ENCODE data around the gene POLDIP3. TPM values are rescaled to one million over a fixed set of nuclear protein-coding genes. Genes with fewer than 3 reads are reported as not detected.

POLDIP3 gene
- total and polyA plus RNA-seq, 3 experiments from 2014 or later = 78.0 to 82.8 (median 80.0) TPM

DNA sequence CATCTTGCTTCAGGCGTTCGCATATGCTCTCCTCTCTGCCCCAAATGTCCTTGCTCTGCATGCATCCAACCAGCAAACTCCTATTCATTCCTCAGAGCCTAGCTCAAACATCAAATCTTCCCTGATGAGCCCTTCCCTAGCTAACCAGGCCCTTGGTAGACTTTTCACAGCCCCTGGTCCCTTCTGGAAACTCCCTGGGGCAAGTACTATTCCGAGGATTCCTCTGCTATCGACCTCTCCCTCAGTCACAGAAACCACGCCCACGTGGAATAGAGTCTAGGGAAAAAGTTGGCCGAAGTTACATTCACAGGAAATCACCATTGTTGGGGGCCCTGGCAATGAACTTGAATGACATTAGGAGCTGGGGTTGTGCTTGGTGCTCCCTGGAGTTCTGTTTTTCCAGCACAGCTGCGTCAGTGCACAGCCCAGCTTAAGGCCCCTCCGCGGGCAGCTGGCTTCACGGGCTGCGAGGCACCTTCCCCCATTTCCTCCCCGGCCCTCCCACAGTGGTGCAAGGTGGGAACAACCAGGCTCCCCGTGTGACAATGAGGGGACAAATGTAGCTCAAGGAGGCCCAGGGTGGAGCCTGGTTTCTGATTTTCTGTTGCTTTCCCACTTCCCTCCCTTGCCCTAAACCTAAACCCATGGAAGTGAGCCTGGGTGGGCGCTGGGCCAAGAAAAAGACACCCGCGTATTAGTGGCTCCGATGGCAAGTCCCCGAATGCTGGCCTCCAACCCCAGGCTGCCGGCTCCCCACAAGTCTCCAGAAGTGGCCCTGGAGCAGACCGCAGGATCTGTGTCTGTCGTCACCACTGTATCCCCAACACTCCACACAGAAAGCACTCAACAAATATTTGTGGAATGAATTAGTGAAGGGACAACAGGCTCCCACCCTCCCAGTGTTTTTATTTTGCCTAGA, 30.0 kb upstream of the POLDIP3 start:
- ChIA-PET POLR2A (no interaction called here), CTCF (interaction anchor here (1.3 kb wide), 2 partner anchors 10 to 22 kb away, joined by 3 to 5 read pairs; no protein-coding TSS in a partner anchor)
- Histone ChIP-seq H3K36me3 (ENCODE audit: insufficient read depth, low read length) (no peaks in the 10 kb centered on the region), H3K27me3 (ENCODE audit: insufficient read depth, low read length, poor library complexity, severe bottlenecking) (no peaks in the 10 kb centered on the region), H3K4me3 (ENCODE audit: low read length) (no peak overlapping the region), H3K4me1 (ENCODE audit: insufficient read depth, low read length) (peaks cover 37% of the 10 kb centered on the region), H3K27ac (ENCODE audit: low read depth, low read length) (no peak overlapping the region), H3K9me3 (ENCODE audit: low read length) (no peaks in the 10 kb centered on the region)
- Mint-ChIP-seq H3K27ac (peak overlapping the region in 5 of 8 donors; percentile 39 to 86 (median 52)), H3K36me3 (peaks cover 0 to 9% (median 0%) of the 10 kb centered on the region in 3 donors), H3K27me3 (peaks cover 0 to 2% of the 10 kb centered on the region in 2 donors), H3K4me3 (peak overlapping the region in 1 of 7 donors; percentile 75), H3K9me3 (peaks cover 0 to 2% (median 0%) of the 10 kb centered on the region in 5 donors), H3K4me1 (peaks cover 18 to 64% (median 28%) of the 10 kb centered on the region in 3 donors)
- no peak for DNase-seq

DNA sequence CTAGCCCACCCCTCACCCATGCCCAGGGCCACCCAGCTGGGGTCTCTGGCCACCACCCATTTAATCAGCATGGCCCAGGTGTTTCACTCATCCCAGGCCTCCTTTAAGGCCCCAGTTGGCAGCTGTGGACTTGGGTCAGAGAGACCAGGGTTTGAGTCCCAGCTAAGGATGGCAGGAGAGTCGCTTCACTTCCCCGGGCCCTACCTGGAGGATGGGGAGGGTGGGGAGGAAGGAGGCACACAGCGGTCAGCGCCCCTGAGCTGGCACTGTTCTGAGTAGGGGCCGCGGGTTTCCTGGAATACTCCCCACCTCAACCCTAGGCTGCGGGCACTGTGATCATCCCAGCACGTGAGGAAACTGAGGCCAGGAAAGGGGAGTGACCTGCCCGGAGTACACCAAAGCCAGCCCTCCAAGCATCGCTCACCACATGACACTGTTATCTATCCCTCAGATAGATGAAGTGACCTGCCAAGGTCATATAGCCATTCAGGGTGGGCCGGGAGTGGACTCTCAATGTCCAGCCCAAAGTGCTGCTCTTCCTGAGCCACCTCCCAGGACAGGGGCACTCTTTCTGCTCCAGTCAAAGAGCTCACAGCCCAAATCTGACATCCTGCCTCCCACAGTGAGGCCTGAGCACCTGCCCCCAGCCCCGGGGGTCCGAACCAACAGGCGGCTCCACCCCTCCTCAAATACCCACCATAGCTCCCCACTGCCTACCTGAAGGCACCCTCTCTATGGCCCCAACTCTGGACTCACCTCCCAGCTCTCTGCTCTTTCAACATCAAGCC, 29.1 kb upstream of the POLDIP3 start:
- H3K27me3 Mint-ChIP-seq = peaks cover 0 to 2% of the 10 kb centered on the region in 2 donors
- Histone ChIP-seq H3K4me1 (ENCODE audit: insufficient read depth, low read length) (peaks cover 37% of the 10 kb centered on the region), H3K9me3 (ENCODE audit: low read length) (no peaks in the 10 kb centered on the region), H3K27me3 (ENCODE audit: insufficient read depth, low read length, poor library complexity, severe bottlenecking) (no peaks in the 10 kb centered on the region), H3K27ac (ENCODE audit: low read depth, low read length) (no peak overlapping the region), H3K36me3 (ENCODE audit: insufficient read depth, low read length) (no peaks in the 10 kb centered on the region), H3K4me3 (ENCODE audit: low read length) (no peak overlapping the region)
- peaks cover 0 to 7% (median 0%) of the 10 kb centered on the region in 3 donors for H3K36me3 Mint-ChIP-seq
- POLR2A ChIA-PET = no interaction called here
- H3K9me3 Mint-ChIP-seq = peaks cover 0 to 2% (median 0%) of the 10 kb centered on the region in 5 donors
- H3K4me3 Mint-ChIP-seq = peak overlapping the region in 1 of 7 donors; percentile 30
- CTCF ChIA-PET = interaction anchor here (1.0 to 1.6 kb wide), 4 partner anchors 9 to 22 kb away, joined by 3 to 5 read pairs (median 3); no protein-coding TSS in a partner anchor
- H3K27ac Mint-ChIP-seq = peak overlapping the region in 4 of 8 donors; percentile 15 to 83 (median 51)
- no peak for DNase-seq
- H3K4me1 Mint-ChIP-seq = peaks cover 17 to 64% (median 28%) of the 10 kb centered on the region in 3 donors

- Mint-ChIP-seq H3K27me3 (no peaks in the 10 kb centered on the region), H3K4me1 (peaks cover 10 to 56% (median 21%) of the 10 kb centered on the region in 3 donors), H3K27ac (peak overlapping the region in 3 of 8 donors; percentile 4 to 84 (median 39)), H3K9me3 (no peaks in the 10 kb centered on the region), H3K4me3 (no peak overlapping the region), H3K36me3 (peaks cover 0 to 5% (median 0%) of the 10 kb centered on the region in 3 donors)
- H3K4me1 ChIP-seq (ENCODE audit: insufficient read depth, low read length) = peaks cover 31% of the 10 kb centered on the region
- no peaks in the 10 kb centered on the region for H3K27me3 ChIP-seq (ENCODE audit: insufficient read depth, low read length, poor library complexity, severe bottlenecking)
- no peak for DNase-seq
- H3K9me3 ChIP-seq (ENCODE audit: low read length) = no peaks in the 10 kb centered on the region
- CTCF ChIA-PET = interaction anchor here (1.0 to 1.6 kb wide), 3 partner anchors 16 to 19 kb away, joined by 3 read pairs; no protein-coding TSS in a partner anchor
- H3K36me3 ChIP-seq (ENCODE audit: insufficient read depth, low read length) = no peaks in the 10 kb centered on the region
- POLR2A ChIA-PET = interaction anchor here (0.5 kb wide), 1 partner anchor 543 kb away, joined by 6 read pairs; no protein-coding TSS in a partner anchor
- peak overlapping the region; percentile 24 for H3K27ac ChIP-seq (ENCODE audit: low read depth, low read length)
- H3K4me3 ChIP-seq (ENCODE audit: low read length) = no peak overlapping the region
Observed at GRCh38 chr22:42642806-42643633, 28.3 kb upstream of the POLDIP3 start.

DNA sequence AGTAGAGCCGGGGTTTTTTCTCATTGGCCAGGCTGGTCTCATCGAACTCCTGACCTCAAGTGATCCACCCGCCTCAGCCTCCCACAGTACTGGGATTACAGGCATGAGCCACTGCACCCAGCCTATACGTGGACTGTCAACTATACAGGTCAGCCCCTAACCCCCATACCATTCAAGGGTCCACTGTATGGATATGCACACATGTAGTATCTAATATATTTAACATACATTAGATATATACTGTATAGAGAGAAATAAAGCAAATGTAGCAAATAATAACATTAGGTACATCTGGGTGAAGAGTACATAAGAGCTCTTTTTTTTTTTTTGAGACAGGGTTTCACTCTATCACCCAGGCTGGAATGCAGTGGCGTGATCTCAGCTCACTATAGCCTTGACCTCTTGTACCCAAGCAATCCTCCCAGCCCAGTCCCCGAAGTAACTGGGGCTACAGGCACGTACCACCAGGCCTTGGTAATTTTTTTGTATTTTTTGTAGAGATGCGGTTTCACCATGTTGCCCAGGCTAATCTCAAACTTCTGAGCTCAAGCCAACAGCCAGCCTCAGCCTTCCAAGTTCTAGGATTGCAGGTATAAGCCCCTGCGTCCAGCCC, 27.2 kb upstream of the POLDIP3 start:
- no peaks in the 10 kb centered on the region for H3K9me3 ChIP-seq (ENCODE audit: low read length)
- H3K27me3 ChIP-seq (ENCODE audit: insufficient read depth, low read length, poor library complexity, severe bottlenecking) = no peaks in the 10 kb centered on the region
- H3K9me3 Mint-ChIP-seq = no peaks in the 10 kb centered on the region
- CTCF ChIA-PET = interaction anchor here (1.4 kb wide), 1 partner anchor 18 kb away, joined by 3 read pairs; no protein-coding TSS in a partner anchor
- H3K36me3 Mint-ChIP-seq = peaks cover 0 to 11% (median 3%) of the 10 kb centered on the region in 3 donors
- no peak overlapping the region for H3K4me3 Mint-ChIP-seq
- H3K4me3 ChIP-seq (ENCODE audit: low read length) = no peak overlapping the region
- H3K36me3 ChIP-seq (ENCODE audit: insufficient read depth, low read length) = no peaks in the 10 kb centered on the region
- no peak for DNase-seq
- no peaks in the 10 kb centered on the region for H3K27me3 Mint-ChIP-seq
- peaks cover 25% of the 10 kb centered on the region for H3K4me1 ChIP-seq (ENCODE audit: insufficient read depth, low read length)
- H3K27ac ChIP-seq (ENCODE audit: low read depth, low read length) = no peak overlapping the region
- peak overlapping the region in 1 of 8 donors; percentile 38 for H3K27ac Mint-ChIP-seq
- H3K4me1 Mint-ChIP-seq = peaks cover 5 to 52% (median 14%) of the 10 kb centered on the region in 3 donors
- POLR2A ChIA-PET = no interaction called here

DNA sequence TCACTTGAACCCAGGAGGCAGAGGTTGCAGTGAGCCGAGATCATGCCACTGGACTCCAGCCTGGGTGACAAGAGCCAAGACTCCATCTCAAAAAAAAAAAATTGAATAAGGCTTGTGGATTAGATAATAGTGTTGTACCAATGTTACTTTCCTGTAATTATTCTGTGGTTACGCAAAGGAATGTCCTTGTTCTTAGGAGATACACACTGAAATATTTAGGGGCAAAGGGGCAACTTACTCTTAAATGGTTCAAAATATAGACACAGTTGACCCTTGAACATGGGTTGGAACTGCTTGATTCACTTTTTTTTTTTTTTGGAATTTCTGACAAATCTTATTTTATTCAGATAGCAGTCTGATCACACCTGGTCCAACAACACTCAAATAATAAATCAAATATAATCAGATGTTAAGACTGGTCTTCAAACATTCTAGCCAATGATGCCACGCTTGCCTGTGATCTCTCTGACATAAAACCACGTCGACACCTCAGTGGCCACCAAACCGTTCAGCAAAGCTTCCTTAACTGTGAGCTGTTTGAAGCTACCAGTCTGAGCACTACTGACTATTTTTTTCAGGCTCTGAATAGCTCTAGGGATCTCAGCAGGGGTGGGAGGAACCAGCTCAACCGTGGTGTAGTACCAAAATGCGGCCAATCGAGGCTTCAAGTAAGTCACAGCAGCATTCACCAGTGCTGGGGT, 25.0 kb upstream of the POLDIP3 start:
- Histone ChIP-seq H3K4me3 (ENCODE audit: low read length) (no peak overlapping the region), H3K27me3 (ENCODE audit: insufficient read depth, low read length, poor library complexity, severe bottlenecking) (no peaks in the 10 kb centered on the region), H3K36me3 (ENCODE audit: insufficient read depth, low read length) (no peaks in the 10 kb centered on the region), H3K9me3 (ENCODE audit: low read length) (no peaks in the 10 kb centered on the region), H3K27ac (ENCODE audit: low read depth, low read length) (no peak overlapping the region), H3K4me1 (ENCODE audit: insufficient read depth, low read length) (peaks cover 6% of the 10 kb centered on the region)
- peak overlapping the region in 1 of 8 donors; percentile 46 for H3K27ac Mint-ChIP-seq
- ChIA-PET CTCF (interaction anchor here (1.7 kb wide), 1 partner anchor 24 kb away, joined by 4 read pairs; no protein-coding TSS in a partner anchor), POLR2A (interaction anchor here (1.1 kb wide), 1 partner anchor 10 kb away, joined by 3 read pairs; the partner anchor contains the start of gene CYB5R3)
- no peak for DNase-seq
- H3K4me1 Mint-ChIP-seq = peaks cover 5 to 31% (median 6%) of the 10 kb centered on the region in 3 donors
- H3K4me3 Mint-ChIP-seq = no peak overlapping the region
- no peaks in the 10 kb centered on the region for H3K27me3 Mint-ChIP-seq
- H3K36me3 Mint-ChIP-seq = peaks cover 0 to 26% (median 5%) of the 10 kb centered on the region in 3 donors
- no peaks in the 10 kb centered on the region for H3K9me3 Mint-ChIP-seq

- no peak overlapping the region for H3K4me3 ChIP-seq (ENCODE audit: low read length)
- H3K27me3 ChIP-seq (ENCODE audit: insufficient read depth, low read length, poor library complexity, severe bottlenecking) = no peaks in the 10 kb centered on the region
- no peak for DNase-seq
- POLR2A ChIA-PET = no interaction called here
- Mint-ChIP-seq H3K4me3 (no peak overlapping the region), H3K4me1 (peaks cover 0 to 18% (median 0%) of the 10 kb centered on the region in 3 donors), H3K27ac (no peak overlapping the region), H3K36me3 (peaks cover 0 to 42% (median 5%) of the 10 kb centered on the region in 3 donors), H3K9me3 (no peaks in the 10 kb centered on the region), H3K27me3 (no peaks in the 10 kb centered on the region)
- no peak overlapping the region for H3K27ac ChIP-seq (ENCODE audit: low read depth, low read length)
- peaks cover 5% of the 10 kb centered on the region for H3K36me3 ChIP-seq (ENCODE audit: insufficient read depth, low read length)
- H3K9me3 ChIP-seq (ENCODE audit: low read length) = no peaks in the 10 kb centered on the region
- CTCF ChIA-PET = interaction anchor here (1.1 kb wide), 1 partner anchor 18 kb away, joined by 3 read pairs; no protein-coding TSS in a partner anchor
- H3K4me1 ChIP-seq (ENCODE audit: insufficient read depth, low read length) = no peaks in the 10 kb centered on the region
Observed at GRCh38 chr22:42637555-42637954, 22.9 kb upstream of the POLDIP3 start.

Data from CD8-positive, alpha-beta memory T cell (primary cell).